ENCODE results near the gene NFYC. TPM values are rescaled to one million over a fixed set of nuclear protein-coding genes. Genes with fewer than 3 reads are reported as not detected.

Gene NFYC
- total RNA-seq, 3 donors from 2014 or later = 56.2 to 76.4 (median 70.5) TPM

DNA sequence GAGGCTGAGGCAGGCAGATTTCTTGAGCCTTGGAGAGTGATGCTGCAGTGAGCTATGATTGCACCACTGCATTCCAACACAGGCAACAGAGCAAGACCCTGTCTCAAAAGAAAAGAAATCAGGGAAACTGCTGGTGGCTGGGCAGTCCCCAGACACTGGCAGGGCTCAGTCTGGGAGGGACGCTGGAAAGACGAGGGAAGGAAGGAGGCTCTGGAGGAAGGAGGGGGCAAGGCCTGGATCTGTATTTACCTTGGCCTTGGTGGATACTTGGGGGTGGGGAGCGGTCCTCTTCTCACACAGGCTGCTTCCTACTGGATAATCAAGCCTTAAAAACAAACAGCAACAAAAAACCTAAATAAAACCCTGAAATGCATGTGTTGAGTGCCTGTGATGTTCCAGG, 116.5 kb downstream of the NFYC start:
- Histone ChIP-seq H3K36me3 (ENCODE audit: low read depth) (no peaks in the 10 kb centered on the region), H3K9me3 (no peaks in the 10 kb centered on the region), H3K4me3 (no peak overlapping the region), H3K4me1 (ENCODE audit: low read depth) (no peaks in the 10 kb centered on the region)
- ATAC-seq = no peak
- intact Hi-C loops (cut with DNase I, micrococcal nuclease) = no loop called here
- DNase-seq = no peak
- TF ChIP-seq, protein P1, sequence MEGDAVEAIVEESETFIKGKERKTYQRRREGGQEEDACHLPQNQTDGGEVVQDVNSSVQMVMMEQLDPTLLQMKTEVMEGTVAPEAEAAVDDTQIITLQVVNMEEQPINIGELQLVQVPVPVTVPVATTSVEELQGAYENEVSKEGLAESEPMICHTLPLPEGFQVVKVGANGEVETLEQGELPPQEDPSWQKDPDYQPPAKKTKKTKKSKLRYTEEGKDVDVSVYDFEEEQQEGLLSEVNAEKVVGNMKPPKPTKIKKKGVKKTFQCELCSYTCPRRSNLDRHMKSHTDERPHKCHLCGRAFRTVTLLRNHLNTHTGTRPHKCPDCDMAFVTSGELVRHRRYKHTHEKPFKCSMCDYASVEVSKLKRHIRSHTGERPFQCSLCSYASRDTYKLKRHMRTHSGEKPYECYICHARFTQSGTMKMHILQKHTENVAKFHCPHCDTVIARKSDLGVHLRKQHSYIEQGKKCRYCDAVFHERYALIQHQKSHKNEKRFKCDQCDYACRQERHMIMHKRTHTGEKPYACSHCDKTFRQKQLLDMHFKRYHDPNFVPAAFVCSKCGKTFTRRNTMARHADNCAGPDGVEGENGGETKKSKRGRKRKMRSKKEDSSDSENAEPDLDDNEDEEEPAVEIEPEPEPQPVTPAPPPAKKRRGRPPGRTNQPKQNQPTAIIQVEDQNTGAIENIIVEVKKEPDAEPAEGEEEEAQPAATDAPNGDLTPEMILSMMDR (IDR thresholded peaks at IDR 0.05) = no peak

DNA sequence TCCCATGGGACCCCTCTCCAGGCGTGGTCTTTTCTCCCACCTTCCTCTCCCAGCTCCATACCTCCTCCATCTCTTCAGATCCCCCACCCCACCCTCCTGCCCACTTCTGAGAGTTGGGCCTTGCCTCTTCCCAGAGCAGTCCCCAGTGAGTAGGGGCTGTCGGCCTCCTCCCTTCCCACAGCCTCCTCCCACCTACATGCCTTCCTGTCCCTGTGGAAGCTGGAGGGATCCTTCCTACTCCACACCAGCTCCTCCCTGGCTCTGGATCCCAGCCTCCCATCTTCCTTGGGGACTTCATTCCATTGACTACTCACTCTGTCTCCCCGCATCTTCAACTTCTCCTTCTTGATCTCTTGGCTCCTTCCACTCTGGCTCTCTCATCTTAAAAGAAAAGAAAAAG, 116.9 kb downstream of the NFYC start:
- no peak overlapping the region for H3K4me3 ChIP-seq
- no peak for ATAC-seq
- H3K4me1 ChIP-seq (ENCODE audit: low read depth) = no peaks in the 10 kb centered on the region
- H3K9me3 ChIP-seq = no peaks in the 10 kb centered on the region
- TF ChIP-seq, protein P1 (IDR thresholded peaks at IDR 0.05) = no peak
- intact Hi-C loops (cut with DNase I, micrococcal nuclease) = no loop called here
- DNase-seq = no peak
- H3K36me3 ChIP-seq (ENCODE audit: low read depth) = no peaks in the 10 kb centered on the region

DNA sequence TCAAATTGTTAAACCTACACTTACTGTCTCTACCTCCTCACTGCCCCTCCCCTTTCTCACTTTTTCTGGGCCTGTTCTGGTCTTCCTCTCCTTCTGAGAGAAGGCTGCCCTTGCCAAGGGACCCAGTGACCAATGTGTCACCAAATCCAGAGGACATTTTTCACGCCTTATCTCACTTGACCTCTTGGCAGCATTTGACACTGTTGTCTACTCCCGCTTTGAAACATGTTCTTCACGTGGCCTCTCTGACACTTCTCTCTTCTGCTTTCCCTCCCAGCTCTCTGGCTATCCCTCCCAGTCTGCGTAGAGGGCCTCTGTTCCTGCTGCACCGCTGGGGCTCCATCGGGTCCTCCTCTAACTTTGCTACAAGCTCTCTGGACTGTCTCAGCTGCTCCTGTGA, 117.4 kb downstream of the NFYC start:
- no peaks in the 10 kb centered on the region for H3K9me3 ChIP-seq
- no peaks in the 10 kb centered on the region for H3K36me3 ChIP-seq (ENCODE audit: low read depth)
- no peak for DNase-seq
- H3K4me1 ChIP-seq (ENCODE audit: low read depth) = no peaks in the 10 kb centered on the region
- no peak for ATAC-seq
- intact Hi-C loops (cut with DNase I, micrococcal nuclease) = no loop called here
- TF ChIP-seq, protein P1 (IDR thresholded peaks at IDR 0.05) = no peak
- H3K4me3 ChIP-seq = no peak overlapping the region

DNA sequence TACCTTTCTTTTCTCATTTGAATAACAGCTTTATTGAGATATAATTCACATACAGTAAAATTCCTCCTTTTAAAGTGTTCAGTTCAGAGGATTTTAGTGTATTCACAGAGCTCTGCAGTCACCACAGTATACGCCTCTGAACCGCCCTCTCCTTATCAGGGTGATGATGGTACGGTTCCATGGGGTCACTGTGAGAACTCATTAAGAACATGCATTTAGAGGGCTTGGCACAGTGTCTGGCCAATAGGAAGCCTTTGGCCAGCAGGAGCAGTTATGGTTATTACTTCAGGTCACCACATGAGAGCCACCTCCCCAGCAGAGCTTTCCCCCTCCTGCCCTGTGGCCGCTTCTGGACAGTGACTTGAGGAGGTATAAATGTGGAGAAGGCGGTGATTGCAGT, 119.4 kb downstream of the NFYC start:
- TF ChIP-seq, protein P1 (IDR thresholded peaks at IDR 0.05) = no peak
- ATAC-seq (no peak), DNase-seq (no peak)
- H3K4me3 ChIP-seq = no peak overlapping the region
- no peaks in the 10 kb centered on the region for H3K36me3 ChIP-seq (ENCODE audit: low read depth)
- no peaks in the 10 kb centered on the region for H3K9me3 ChIP-seq
- intact Hi-C loops (cut with DNase I, micrococcal nuclease) = no loop called here
- no peaks in the 10 kb centered on the region for H3K4me1 ChIP-seq (ENCODE audit: low read depth)

DNA sequence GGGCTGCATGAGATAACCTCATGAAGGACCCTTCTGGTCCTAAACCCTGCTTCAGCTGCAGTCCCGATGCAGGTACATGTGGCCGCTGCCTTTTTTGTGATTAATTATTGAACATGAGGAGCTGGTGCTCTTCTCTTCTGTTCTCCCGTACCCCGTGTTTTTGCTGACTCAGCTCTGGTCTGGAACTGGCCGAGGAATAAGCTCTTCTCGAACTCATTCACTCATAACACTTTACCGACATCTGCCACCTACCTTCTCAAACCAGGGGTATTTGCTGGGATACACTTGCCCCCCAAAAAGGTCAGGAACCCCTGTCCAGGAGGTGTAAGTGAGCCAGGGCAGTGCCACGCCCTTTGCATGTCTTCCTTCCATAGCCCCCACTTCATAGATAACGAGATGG, 123.9 kb downstream of the NFYC start:
- TF ChIP-seq, protein P1 (IDR thresholded peaks at IDR 0.05) = no peak
- Histone ChIP-seq H3K9me3 (no peaks in the 10 kb centered on the region), H3K36me3 (ENCODE audit: low read depth) (no peaks in the 10 kb centered on the region), H3K4me3 (no peak overlapping the region), H3K4me1 (ENCODE audit: low read depth) (peaks cover 5% of the 10 kb centered on the region)
- DNase-seq (no peak), ATAC-seq (no peak)
- intact Hi-C loops (cut with DNase I, micrococcal nuclease) = no loop called here

DNA sequence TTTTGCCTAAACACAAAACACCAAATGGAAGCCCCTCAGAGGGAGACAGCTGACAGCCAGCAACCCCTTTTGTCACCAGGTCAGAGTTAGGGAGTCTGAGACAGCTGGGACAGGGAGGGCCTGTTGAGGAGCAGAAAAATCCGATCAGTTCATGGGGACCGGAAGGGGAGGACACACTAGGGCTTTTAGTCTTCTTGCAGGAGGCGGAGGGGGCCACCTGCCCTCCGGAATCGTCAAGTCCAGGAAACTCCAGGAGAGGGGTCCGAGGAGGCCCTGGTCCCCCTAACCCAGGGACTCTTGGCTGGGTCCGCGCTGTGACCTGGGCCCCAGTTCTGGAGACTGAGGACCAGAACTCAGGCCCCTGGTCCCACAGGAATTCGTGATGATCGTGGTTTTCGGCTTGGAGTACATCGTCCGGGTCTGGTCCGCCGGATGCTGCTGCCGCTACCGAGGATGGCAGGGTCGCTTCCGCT, 126.3 kb downstream of the NFYC start:
- peaks cover 5% of the 10 kb centered on the region for H3K4me1 ChIP-seq (ENCODE audit: low read depth)
- H3K4me3 ChIP-seq = no peak overlapping the region
- peak in 1 of 3 donors; percentile 29 for DNase-seq
- peak; percentile 47 for ATAC-seq
- H3K36me3 ChIP-seq (ENCODE audit: low read depth) = no peaks in the 10 kb centered on the region
- intact Hi-C loops (cut with DNase I, micrococcal nuclease) = no loop called here
- TF ChIP-seq, protein P1 (IDR thresholded peaks at IDR 0.05) = no peak
- no peaks in the 10 kb centered on the region for H3K9me3 ChIP-seq
